HG03139 (cell line): ENCODE data around the gene SCAMP1.
A peak's percentile ranks its signal among the peaks of the same experiment; 100 is the strongest.
"Not testable (repeated sequence)": the region's sequence is repeated elsewhere in the genome, so short reads cannot be mapped to it uniquely, and the experiment has no call there.

ENCODE experiments used
- ATAC-seq: cut with Tn5 transposase; IDR thresholded peaks from one replicate; pipeline ENCODE4 v1.9.1; 2021; ENCODE audit not compliant: unreplicated experiment

SCAMP1 gene

GRCh38 chr5:78419396-78419795, 59.0 kb downstream of the SCAMP1 start:
- ATAC-seq, result no peak

- no peak for ATAC-seq
Observed at GRCh38 chr5:78420548-78420947, 60.1 kb downstream of the SCAMP1 start.

- ATAC-seq, result no peak
Observed at GRCh38 chr5:78424665-78425064, 64.2 kb downstream of the SCAMP1 start.

- ATAC-seq, result no peak
Observed at GRCh38 chr5:78429332-78429980, 69.0 kb downstream of the SCAMP1 start.

GRCh38 chr5:78430866-78431265, 70.4 kb downstream of the SCAMP1 start:
- no peak for ATAC-seq

DNA sequence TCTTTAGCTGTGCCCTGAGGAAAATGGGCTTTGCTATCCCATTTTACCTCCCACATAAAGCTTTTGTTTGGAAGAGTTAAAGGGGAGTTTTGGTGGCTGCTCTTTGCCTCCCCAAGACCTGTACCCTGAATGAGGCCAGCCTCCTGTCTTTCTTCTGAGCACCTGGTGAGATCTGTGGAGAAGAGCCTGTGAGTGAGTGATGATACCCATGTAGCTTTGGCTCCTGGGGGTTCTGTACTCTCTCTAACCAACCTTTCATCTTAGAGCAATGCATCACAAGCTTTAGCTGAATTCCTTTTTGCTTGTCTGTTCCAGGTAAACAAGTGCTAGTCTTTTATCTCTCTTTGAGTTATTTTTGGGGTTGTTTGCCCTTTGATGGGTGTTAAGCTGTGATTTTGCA, 73.6 kb downstream of the SCAMP1 start:
- ATAC-seq, result no peak

DNA sequence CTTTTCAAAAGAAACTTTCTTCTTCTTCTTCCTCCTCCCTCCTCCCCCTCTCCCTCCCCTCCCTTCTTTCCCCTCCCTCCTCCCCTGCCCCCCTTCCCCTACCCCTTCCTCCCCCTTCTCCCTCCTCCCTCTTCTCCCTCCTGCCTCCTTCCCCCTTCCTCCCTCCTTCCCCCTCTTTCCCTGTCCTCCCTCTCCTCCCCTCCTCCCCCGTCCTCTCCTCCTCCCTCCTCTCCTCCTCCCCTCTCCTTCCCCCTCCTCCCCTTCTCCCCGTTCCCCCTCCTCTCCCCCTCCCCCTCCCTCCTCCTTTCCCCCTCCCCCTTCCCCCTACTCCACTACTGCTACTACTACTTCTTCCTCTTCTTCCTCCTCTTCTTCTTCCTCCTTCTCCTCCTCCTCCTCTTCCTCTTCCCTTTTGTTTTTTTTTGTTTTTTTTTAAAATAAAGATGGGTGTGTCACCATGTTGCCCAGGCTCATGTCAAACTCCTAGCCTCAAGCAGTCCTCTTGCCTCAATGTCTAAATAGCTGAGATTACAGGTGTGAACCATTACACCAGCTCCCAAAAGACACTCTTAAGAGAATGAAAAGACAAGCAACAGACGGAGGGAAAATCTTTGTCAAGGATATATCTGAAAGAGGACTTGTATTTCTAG, 87.5 kb downstream of the SCAMP1 start:
- ATAC-seq, result no peak

DNA sequence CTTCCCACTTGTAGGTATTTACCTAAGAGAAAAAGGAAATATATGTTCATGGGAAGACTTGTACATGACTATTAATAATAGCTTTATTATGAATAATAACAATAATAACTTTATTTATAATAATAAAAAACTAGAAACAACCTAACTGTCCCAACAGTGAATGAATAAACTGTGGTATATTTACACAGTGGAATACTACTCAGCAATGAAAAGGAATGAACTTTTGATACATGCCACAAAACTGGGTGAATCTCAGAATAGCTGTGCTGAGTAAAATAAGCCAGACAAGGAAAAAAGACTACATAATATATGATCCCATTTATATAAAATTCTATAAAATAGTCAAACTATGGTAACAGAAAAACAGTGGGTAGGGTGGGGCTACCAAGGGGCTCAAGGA, 88.7 kb downstream of the SCAMP1 start:
- no peak for ATAC-seq

GRCh38 chr5:78457507-78457906, 97.1 kb downstream of the SCAMP1 start:
- not testable (repeated sequence) for ATAC-seq

DNA sequence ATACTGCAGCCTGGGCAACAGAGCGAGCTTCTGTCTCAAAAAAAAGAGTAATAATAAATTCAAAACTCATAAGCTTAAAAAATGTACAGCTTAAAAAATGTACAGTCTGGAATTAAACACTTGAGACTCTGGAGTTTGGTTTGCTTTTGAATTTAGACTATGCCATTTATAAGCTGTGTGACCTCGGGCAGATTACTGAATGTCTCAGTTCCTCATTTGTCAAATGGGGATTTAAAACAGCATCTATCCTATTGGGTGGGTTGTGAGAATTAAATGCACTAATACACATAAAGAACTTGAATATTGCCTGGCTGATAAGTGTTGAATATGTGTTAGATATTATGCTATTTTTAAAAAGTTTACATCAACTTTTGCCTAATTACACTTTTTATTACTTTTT, 98.4 kb downstream of the SCAMP1 start:
- no peak for ATAC-seq

- ATAC-seq, result no peak
Observed at GRCh38 chr5:78467140-78467539, 106.7 kb downstream of the SCAMP1 start.

- no peak for ATAC-seq
Observed at GRCh38 chr5:78467752-78468357, 107.4 kb downstream of the SCAMP1 start.

DNA sequence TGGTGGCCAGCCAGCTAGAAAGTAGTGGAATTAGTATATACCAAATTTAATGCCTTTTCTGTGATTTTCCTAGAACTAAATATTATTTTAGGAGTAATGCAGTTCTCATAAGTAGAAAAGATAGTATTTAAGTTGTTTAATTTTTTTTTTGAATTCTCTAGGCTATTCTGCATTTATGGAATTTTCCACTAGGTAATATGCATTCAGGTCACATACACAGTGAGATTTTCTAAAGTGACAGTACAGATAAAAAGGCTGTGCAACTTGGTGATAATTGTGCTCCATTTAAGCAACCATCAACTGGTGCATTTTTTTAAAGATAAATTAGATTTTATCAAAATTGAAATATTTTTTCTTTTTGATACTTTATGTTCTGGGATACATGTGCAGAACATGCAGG, 111.5 kb downstream of the SCAMP1 start:
- ATAC-seq, result no peak

DNA sequence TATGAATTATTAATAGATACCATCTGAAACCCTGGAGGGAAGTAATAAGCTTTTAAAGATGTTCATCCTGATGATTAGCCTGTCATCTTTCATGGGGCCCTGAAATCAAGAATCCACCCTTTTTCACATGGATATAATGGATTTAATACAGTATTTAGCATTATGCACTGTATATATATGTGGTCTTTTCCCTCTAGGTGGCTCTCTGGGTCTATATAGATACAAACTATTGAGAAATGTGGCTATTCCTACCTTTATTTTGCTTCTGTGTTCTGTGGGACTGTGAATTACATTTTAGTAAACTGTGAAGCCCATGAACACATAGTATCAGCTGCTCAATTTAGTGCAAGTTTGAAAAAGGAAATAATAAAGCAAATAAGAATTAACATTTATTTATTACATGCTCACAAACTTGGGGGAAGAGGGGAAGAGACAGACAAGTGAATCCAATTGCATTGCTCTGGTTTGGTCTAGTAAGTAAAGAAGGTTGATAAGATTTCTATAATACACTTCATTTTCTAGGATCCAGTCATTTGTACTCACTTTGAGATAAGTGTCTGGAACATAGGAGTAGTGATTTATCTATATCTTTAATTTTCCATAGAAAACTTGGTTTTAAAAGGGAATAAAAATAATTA, 112.2 kb downstream of the SCAMP1 start:
- no peak for ATAC-seq

GRCh38 chr5:78473751-78474150, 113.3 kb downstream of the SCAMP1 start:
- ATAC-seq, result no peak

DNA sequence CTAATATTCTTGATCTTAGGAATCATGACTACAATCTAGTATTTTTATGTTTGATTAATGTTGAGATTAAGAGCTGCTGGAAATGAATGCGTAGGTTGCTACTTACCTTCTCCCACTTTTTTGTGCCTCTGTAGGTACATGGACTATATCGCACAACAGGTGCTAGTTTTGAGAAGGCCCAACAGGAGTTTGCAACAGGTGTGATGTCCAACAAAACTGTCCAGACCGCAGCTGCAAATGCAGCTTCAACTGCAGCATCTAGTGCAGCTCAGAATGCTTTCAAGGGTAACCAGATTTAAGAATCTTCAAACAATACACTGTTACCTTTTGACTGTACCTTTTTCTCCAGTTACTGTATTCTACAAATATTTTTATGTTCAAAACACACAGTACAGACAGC, 115.0 kb downstream of the SCAMP1 start:
- no peak for ATAC-seq

DNA sequence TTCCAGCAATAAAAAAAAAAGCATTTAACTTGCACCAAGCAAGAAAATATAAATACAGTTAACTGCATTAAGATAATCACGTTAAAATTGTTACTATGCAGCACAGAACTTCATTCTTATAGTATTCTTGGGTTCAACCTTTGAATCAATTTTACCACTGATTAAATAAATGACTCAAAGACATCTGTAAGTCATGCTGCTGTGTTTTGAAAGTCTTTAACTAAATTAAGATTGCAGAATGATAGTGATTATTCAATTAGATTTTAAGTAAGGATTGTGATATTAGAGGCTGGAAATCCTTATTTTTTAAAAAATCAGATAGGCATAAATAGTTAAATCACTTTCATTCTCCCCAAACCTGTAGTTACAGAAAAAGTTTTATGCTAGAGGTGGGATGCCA, 116.4 kb downstream of the SCAMP1 start:
- no peak for ATAC-seq

DNA sequence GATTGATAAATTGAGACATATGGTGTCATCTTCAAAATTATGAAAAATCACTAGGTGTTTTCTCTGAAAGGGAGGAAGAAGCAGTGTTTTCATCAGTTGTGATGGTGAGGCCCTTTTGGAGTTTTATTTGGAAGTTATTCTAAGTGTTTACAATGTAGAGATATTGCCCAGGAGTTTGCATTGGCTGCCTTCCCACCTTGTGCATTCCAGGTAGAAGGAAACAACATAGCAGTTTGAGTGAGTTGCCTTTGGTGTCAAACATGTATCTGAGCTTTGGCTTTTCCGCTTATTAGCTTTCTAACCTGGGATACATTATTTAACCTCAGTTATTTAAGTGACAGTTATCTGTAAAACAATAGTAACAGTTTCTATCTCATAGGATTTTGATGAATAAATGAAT, 122.5 kb downstream of the SCAMP1 start:
- no peak for ATAC-seq

- ATAC-seq, result peak; percentile 89
Observed at GRCh38 chr5:78483809-78484521, 123.5 kb downstream of the SCAMP1 start.

DNA sequence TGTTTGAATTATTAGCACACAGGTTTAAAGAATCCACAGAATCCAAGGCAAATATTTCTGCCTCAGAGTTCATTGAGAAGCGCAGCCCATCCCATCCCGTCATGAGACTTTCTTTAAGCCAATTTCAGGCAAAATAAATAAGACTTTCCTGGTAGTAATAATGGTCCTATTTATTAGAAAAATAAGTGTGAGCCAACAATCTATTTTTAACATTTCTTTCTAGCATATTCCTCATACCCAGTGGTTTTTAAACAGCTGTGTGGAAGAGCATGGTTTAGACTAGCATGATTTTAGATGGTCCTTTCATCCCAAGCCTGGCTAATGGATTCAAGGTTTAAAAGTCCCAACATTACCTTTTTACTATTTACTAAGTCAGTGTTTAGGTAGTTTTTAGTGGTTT, 125.8 kb downstream of the SCAMP1 start:
- no peak for ATAC-seq

- no peak for ATAC-seq
Observed at GRCh38 chr5:78487846-78488245, 127.4 kb downstream of the SCAMP1 start.
